Vagina (tissue), 2 donors: Measurements from ENCODE around the gene HNRNPA3.

Experiments used
- CTCF ChIP-seq, 3 experiments: fragments of 450-650 bp in 2 of 3; fragments of 200-600 bp in 1 of 3; sonication (generic) in 1 of 3; IDR thresholded peaks; one replicate each; pipeline ENCODE4 v1.5.1; 2017 to 2019; ENCODE audit warnings: antibody characterized with exemption in 3 of 3, mild to moderate bottlenecking in 2 of 3, moderate library complexity in 2 of 3
- POLR2A ChIP-seq, 2 donors: fragments of 450-650 bp; IDR thresholded peaks; one replicate each; pipeline ENCODE4 v1.6.1; 2017; ENCODE audit warnings: antibody characterized with exemption in 2 of 2, mild to moderate bottlenecking in 2 of 2, moderate library complexity in 2 of 2
- POLR2AphosphoS5 ChIP-seq, 2 donors: sonication (generic); formaldehyde crosslinking; IDR thresholded peaks; one replicate each; pipeline ENCODE4 v1.9.0; 2017; ENCODE audit warnings: antibody characterized with exemption in 2 of 2, mild to moderate bottlenecking in 2 of 2, low read depth in 1 of 2; ENCODE audit not compliant: insufficient read depth in 1 of 2

GRCh38 chr2:177211169-177211568 lies 1.4 kb upstream of the HNRNPA3 start:
- TF ChIP-seq CTCF (IDR thresholded peaks at IDR 0.05) (no peak), POLR2A (IDR thresholded peaks at IDR 0.05) (no peak), POLR2AphosphoS5 (IDR thresholded peaks at IDR 0.05; ENCODE audit: insufficient read depth in 1 of 2, low read depth in 1 of 2) (no peak)
